GM18909 (cell line): ENCODE data around the gene HSPA9.

Source experiments
- ATAC-seq: cut with Tn5 transposase; IDR thresholded peaks from one replicate; pipeline ENCODE4 v1.9.1; 2021; ENCODE audit warnings: mild to moderate bottlenecking; ENCODE audit not compliant: unreplicated experiment, poor library complexity

Gene HSPA9

GRCh38 chr5:138575194-138576015 is at the start of gene HSPA9:
HSPA9 (minus strand) TSS chr5:138575401; CDS start chr5:138575318, 83 bp downstream.
- peak; percentile 87 for ATAC-seq

GRCh38 chr5:138623053-138623452 is 47.9 kb upstream of the HSPA9 start:
- no peak for ATAC-seq

DNA sequence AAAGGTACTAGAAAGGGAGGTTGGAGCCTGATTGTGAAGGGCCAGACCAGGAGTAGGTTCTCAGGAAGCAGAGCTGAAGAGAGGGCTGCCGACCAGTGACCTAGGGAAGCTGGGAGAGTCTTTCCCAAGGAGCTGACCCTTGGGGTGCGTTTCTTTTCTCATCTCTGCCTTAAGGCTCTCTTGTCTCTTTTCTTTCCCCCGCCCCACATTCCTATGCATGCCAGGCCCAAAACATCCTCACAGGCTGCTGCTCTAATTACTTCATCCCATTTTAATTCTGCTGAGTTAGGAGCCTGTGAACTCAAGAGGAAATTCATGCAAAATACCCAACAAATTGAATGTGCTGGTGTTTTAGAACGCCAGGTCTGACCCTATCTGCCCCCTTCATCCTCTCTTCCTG is 46.9 kb upstream of the HSPA9 start:
- ATAC-seq = no peak

DNA sequence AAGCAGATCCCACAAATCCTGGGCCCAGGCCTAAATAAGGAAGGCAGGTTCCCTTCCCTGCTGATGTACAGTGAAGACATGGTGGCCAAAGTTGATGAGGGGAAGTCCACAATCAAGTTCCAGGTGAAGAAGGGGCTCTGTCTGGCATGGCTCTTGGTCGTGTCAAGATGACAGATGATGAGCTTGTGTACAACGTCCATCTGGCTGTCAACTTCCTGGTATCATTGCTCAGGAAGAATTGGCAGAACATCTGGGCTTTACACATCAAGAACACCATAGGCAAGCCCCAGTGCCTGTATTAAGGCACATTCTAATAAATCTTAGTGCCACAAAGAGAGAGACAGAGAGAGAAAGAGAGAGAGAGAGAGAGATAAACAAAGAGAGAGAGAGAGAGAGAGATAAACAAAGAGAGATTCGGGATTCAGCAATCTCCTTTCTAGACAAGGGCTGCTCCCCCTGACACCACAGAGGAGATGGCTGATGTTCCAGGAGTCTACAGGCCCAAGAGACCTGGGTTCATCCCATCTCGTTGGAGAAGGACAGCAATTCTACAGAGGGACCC is 45.5 kb upstream of the HSPA9 start:
- ATAC-seq = no peak

- no peak for ATAC-seq
Observed at GRCh38 chr5:138616508-138616907, 41.3 kb upstream of the HSPA9 start.

GRCh38 chr5:138615461-138615860 is 40.3 kb upstream of the HSPA9 start:
- ATAC-seq = no peak

DNA sequence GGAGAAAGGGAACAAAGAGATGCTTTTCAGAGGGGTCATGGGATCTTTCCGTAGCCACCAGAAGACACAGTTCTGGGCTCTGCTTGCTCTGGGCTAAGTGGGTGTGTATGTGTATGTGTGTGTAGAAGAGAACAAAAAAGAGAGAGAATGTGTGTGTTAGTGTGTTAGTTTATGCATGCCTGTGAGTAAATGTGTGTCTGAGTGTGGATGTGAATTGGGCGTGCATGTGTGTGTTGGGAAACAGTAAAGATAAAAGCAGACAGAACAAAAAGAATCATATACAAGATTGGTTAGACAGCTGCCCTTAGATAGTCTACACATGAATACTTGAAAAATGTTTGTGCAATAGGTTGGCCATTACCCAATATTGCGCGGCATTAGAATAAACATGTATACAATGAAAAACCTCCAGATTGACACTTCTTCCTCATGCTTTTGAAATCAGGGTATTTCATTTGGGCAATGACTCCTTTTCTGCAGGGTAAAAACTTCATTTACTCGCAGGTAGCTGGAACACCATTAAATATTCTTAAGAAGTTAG is 36.5 kb upstream of the HSPA9 start:
- no peak for ATAC-seq

- no peak for ATAC-seq
Observed at GRCh38 chr5:138610918-138611677, 35.9 kb upstream of the HSPA9 start.

DNA sequence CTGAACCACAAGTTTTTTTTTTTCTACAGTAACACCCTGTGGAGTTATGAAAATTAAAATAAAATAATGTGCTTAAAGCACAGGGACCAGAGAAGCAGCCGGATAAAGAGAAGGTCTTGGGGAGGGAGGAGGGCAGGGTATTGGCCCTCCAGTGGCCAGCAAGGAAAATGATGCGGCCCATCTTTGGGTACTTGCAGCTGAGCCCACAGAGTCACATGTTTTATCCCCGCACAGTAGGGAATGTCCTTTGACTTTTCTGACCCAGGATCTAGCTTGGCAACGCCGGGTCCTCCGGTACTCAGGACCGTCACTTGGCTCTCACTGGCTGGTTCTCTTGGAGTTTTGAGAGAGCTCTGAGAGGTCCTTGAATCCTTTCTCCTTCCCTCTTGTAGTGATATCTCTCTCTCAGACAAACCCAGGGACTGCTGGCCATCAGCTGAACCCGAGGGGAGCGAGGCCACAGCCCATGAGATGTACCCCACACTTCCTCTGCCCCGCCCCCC is 35.3 kb upstream of the HSPA9 start:
- ATAC-seq = no peak

DNA sequence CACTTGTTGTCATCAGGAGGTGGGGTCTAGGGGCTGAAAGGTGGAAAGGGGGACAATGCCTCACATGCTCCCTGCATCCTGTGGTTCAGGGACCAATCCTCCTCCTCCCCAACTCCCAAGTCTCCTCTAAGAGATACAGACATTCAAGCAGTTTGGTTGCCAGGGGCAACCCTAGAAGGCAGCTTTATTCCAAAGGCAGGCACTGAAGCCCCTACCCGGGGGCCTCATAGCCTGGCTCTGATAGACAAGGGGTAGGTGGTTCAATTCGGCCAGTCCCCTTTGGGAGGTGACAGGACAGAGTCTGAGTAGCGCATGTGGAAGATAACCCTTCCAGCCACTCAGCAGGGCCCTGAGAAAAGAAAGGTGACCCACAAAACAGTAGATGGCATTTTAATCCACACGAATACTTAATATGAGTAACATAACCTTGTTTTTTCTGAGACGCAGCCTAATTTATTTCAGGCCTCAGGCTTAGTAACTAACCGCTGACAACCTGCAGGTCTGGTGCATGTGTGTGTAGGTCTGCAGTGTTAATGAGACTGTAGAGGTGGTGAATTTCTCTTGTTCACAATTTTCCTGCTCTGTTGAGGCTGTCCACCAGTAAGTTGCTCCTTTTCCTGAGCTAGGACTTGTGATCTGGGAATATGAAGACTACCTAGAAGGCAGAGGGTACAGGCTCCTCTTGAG is 31.3 kb upstream of the HSPA9 start:
- ATAC-seq = no peak

GRCh38 chr5:138605254-138605972 is 30.2 kb upstream of the HSPA9 start:
- ATAC-seq = peak; percentile 88

- ATAC-seq = no peak
Observed at GRCh38 chr5:138604176-138604785, 29.1 kb upstream of the HSPA9 start.

GRCh38 chr5:138603249-138603920 is 28.2 kb upstream of the HSPA9 start:
- no peak for ATAC-seq

DNA sequence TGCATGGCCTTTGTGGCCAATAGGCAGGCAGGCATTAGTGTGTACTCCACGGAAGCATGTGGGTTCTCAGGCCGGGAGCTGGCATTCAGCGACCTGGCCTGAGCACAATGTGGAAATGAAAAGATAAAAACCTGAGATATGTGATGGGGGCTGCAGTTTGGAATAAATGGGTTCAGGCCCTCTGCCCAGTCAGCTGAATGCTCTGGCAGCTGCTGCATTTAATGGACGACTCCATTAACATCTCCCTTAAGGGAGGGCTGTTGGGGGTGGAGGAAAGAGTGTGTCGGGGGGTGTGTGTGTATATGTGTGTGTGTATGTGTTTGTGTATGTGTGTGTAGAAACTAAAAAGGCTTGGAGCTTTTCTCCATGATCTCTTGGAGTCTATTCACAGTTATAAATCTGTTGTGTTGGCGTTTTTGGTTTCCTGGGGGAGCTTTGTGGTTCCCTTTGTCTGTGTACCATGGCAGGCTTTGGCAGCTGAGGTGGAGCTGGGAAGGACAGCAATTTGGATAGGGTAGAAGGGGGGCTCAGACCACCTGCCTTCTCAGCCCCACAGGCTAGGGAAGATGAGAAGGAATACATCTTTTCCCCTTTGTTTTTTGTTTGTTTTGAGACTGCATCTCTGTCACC is 27.3 kb upstream of the HSPA9 start:
- no peak for ATAC-seq

DNA sequence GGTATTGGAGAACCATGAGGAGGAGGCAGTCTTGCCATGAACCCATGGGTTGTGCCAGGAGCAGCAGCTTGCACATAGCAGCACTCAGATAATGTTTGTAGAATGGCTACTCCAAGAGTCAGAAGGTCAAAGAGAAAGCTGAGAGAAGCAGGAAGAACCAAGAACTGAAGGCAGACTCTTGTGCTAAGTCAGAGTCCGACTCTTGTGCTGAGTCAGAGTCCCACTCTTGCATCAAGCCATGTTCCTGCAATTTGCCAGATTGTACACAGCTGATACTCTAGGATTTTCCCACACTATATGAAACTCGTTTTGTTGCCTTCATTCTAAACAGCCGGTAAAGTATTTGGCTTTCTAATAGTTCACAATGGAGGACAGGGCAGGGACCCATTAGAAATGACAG is 26.2 kb upstream of the HSPA9 start:
- no peak for ATAC-seq

GRCh38 chr5:138600446-138600845 is 25.2 kb upstream of the HSPA9 start:
- no peak for ATAC-seq

DNA sequence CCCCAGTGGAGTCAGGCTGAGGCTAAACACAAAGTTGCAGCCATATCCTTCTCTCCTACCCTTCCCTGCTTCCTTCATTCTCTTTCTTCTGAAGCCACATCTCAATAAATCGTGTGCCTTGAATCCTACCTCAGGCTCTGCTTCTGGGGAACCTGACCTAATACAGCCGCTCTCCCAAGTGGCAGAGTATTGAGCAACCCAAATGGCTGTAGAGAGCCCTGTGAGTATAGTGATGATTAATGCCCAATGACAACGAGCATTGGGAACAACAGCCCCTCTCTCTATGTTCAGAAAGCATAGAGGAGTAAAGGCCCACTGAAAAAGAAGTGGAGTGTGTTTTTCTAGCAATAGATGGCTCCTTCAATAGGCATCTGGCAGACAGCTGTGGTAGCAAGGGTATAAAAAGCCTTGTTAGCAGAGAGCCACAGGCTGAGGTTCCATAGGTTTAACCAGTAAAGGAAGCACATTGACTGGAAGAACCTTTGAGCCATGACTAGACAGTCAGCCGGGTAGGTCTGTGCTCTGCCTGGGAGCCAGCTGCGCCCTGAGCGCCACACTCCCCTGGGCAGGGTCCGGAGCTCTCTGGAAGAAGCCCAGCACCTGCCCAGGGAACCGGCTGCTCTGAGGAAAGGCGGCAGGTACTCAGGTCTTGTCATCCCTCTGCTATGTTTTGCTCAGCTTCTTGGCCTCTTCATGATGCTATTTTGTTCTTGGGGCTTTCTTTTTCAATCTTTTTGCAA is 22.6 kb upstream of the HSPA9 start:
- ATAC-seq = no peak
